A549 (cell line): ENCODE results near the gene GDA. TPM values are rescaled to one million over a fixed set of nuclear protein-coding genes. Genes with fewer than 3 reads are reported as not detected.
A peak's percentile ranks its signal among the peaks of the same experiment; 100 is the strongest.

ENCODE experiments used
- ATAC-seq, 2 experiments: fragments of 200-7000 bp in 1 of 2; fragments of >200 bp in 1 of 2; cut with Nextera tagmentation in 1 of 2; cut with Tn5 transposase in 1 of 2; 3 replicates each; pipeline versions ENCODE4 v1.8.0 to v1.9.1; 2018 to 2020; ENCODE audit warnings: mild to moderate bottlenecking in 1 of 2, moderate library complexity in 1 of 2
- CTCF ChIA-PET: fragments of 300-600 bp; sonication (Branson Sonifier 250); formaldehyde crosslinking; extraction: SDS; loops from one replicate; lab custom pipeline; 2021; ENCODE audit warnings: antibody characterized with exemption, inconsistent platforms; lab: Yijun Ruan, JAX
- POLR2A ChIA-PET: fragments of 350-600 bp; formaldehyde crosslinking; extraction: SDS; loops from one replicate; lab custom pipeline; 2021; ENCODE audit warnings: antibody characterized with exemption, inconsistent platforms; lab: Yijun Ruan, JAX
- DNase-seq, 2 experiments: peaks; one replicate each; pipeline versions ENCODE4 v3.0.0 to v3.0.0-alpha.2; 2011 to 2016; ENCODE audit warnings: low read depth in 1 of 2, low spot score in 1 of 2
- FAIRE-seq: peaks from 2 replicates; lab custom pipeline; 2011; peaks lifted over from hg19 to GRCh38; lab: Jason Lieb, UNC
- H3K27ac ChIP-seq, 2 experiments: fragments of >200 bp; sonication (Bioruptor Twin); formaldehyde crosslinking; 3 replicates each; pipeline ENCODE4 v1.5.1; 2016 to 2017
- H3K4me1 ChIP-seq: fragments of >200 bp; sonication (Bioruptor Twin); formaldehyde crosslinking; 3 replicates; pipeline ENCODE4 v1.6.1; 2016
- H3K4me2 ChIP-seq: fragments of >200 bp; sonication (Bioruptor Twin); formaldehyde crosslinking; 3 replicates; pipeline ENCODE4 v1.6.1; 2016
- H3K4me3 ChIP-seq: fragments of >200 bp; sonication (Bioruptor Twin); formaldehyde crosslinking; 3 replicates; pipeline ENCODE4 v1.5.1; 2016
- H3K9me3 ChIP-seq: fragments of >200 bp; sonication (Bioruptor Twin); formaldehyde crosslinking; 3 replicates; pipeline ENCODE4 v1.6.1; 2016
- ATOH8 ChIP-seq: fragments of 250-450 bp; sonication (Bioruptor Pico); IDR thresholded peaks from 2 replicates; pipeline ENCODE4 v1.5.0; 2020; ENCODE audit warnings: low read depth, mild to moderate bottlenecking, moderate library complexity
- BCL3 ChIP-seq: fragments of >200 bp; sonication (Bioruptor Twin); formaldehyde crosslinking; IDR thresholded peaks from 3 replicates; pipeline ENCODE4 v1.6.1; 2016
- CBX2 ChIP-seq: fragments of 200-600 bp; sonication (generic); IDR thresholded peaks from 2 replicates; pipeline ENCODE4 v1.6.1; 2016; ENCODE audit warnings: low read depth, mild to moderate bottlenecking, borderline replicate concordance
- CBX8 ChIP-seq: fragments of 200-600 bp; sonication (generic); IDR thresholded peaks from 2 replicates; pipeline ENCODE4 v1.6.1; 2016
- CHD2 ChIP-seq: fragments of 150-350 bp; IDR thresholded peaks from 2 replicates; pipeline ENCODE4 v1.6.1; 2014; ENCODE audit warnings: low read length; ENCODE audit not compliant: partially characterized antibody
- CHD4 ChIP-seq: fragments of 200-600 bp; sonication (generic); IDR thresholded peaks from 2 replicates; pipeline ENCODE4 v1.6.1; 2016; ENCODE audit warnings: antibody characterized with exemption, mild to moderate bottlenecking, borderline replicate concordance
- CTCF ChIP-seq: fragments of >200 bp; sonication (Bioruptor Twin); formaldehyde crosslinking; IDR thresholded peaks from 3 replicates; pipeline ENCODE4 v1.5.1; 2016
- E2F6 ChIP-seq: IDR thresholded peaks from 2 replicates; pipeline ENCODE4 v1.6.1; 2012; ENCODE audit warnings: low read depth, borderline replicate concordance
- EHF ChIP-seq: fragments of 250-450 bp; sonication (Bioruptor Pico); IDR thresholded peaks from 2 replicates; pipeline ENCODE4 v1.5.0; 2020; ENCODE audit warnings: mild to moderate bottlenecking
- FOSL2 ChIP-seq, 2 experiments: fragments of 450-650 bp in 1 of 2; fragments of >200 bp in 1 of 2; sonication (Bioruptor Twin) in 1 of 2; formaldehyde crosslinking; IDR thresholded peaks; 2 replicates each; pipeline versions ENCODE4 v1.5.0 to v1.6.1; 2016 to 2020; ENCODE audit warnings: mild to moderate bottlenecking in 1 of 2, moderate library complexity in 1 of 2
- FOXS1 ChIP-seq: fragments of 250-450 bp; sonication (Bioruptor Pico); IDR thresholded peaks from 2 replicates; pipeline ENCODE4 v1.5.0; 2020; ENCODE audit warnings: mild to moderate bottlenecking, moderate library complexity
- HDAC2 ChIP-seq: fragments of 200-600 bp; sonication (generic); IDR thresholded peaks from 2 replicates; pipeline ENCODE4 v1.6.1; 2016
- HES2 ChIP-seq: fragments of >200 bp; sonication (Bioruptor Twin); formaldehyde crosslinking; IDR thresholded peaks from 2 replicates; pipeline ENCODE4 v1.6.1; 2016
- HMGXB4 ChIP-seq: fragments of 250-450 bp; sonication (Bioruptor Pico); IDR thresholded peaks from 2 replicates; pipeline ENCODE4 v1.5.0; 2021; ENCODE audit warnings: mild to moderate bottlenecking, moderate library complexity, borderline replicate concordance
- HOXB5 ChIP-seq: fragments of 250-450 bp; sonication (Bioruptor Pico); IDR thresholded peaks from 2 replicates; pipeline ENCODE4 v1.5.0; 2020; ENCODE audit warnings: mild to moderate bottlenecking, moderate library complexity
- JUN ChIP-seq, 2 experiments: fragments of >200 bp; sonication (Bioruptor Twin); formaldehyde crosslinking; IDR thresholded peaks; 2 replicates in 1 of 2; 3 replicates in 1 of 2; pipeline ENCODE4 v1.6.1; 2016 to 2017
- KDM1A ChIP-seq: fragments of 200-600 bp; sonication (generic); IDR thresholded peaks from 2 replicates; pipeline ENCODE4 v1.6.1; 2016; ENCODE audit warnings: low read depth, mild to moderate bottlenecking
- MAFK ChIP-seq: fragments of 450-650 bp; IDR thresholded peaks from 2 replicates; pipeline ENCODE4 v1.6.1; 2014; ENCODE audit not compliant: partially characterized antibody
- MAX ChIP-seq: IDR thresholded peaks from 2 replicates; pipeline ENCODE4 v1.6.1; 2012
- MAZ ChIP-seq: fragments of 150-350 bp; IDR thresholded peaks from 2 replicates; pipeline ENCODE4 v1.6.1; 2014; ENCODE audit warnings: antibody characterized with exemption, low read depth, low read length, borderline replicate concordance
- MYC ChIP-seq: IDR thresholded peaks from 2 replicates; pipeline ENCODE4 v1.6.1; 2012; ENCODE audit warnings: mild to moderate bottlenecking, inconsistent platforms, low read length, improper control_type of control experiment, borderline replicate concordance
- NFE2L2 ChIP-seq: fragments of 150-350 bp; conservative IDR thresholded peaks from 2 replicates; pipeline ENCODE4 v1.6.1; 2014; ENCODE audit warnings: low read length
- NR3C1 ChIP-seq: fragments of >200 bp; sonication (Bioruptor Twin); formaldehyde crosslinking; IDR thresholded peaks from 3 replicates; pipeline ENCODE4 v1.6.1; 2017
- PBX3 ChIP-seq: IDR thresholded peaks from 2 replicates; pipeline ENCODE4 v1.6.1; 2012
- ZFP36 ChIP-seq: fragments of 450-650 bp; IDR thresholded peaks from 2 replicates; pipeline ENCODE4 v1.6.1; 2014; ENCODE audit warnings: borderline replicate concordance; ENCODE audit not compliant: partially characterized antibody
- ZNF302 ChIP-seq: fragments of 250-450 bp; sonication (Bioruptor Pico); IDR thresholded peaks from 2 replicates; pipeline ENCODE4 v1.9.0; 2021; ENCODE audit warnings: inconsistent platforms, mild to moderate bottlenecking, moderate library complexity
- WGBS: methylation state at CpG from one replicate; pipeline ENCODE4 v1.1.6; 2017; ENCODE audit errors: missing lambda C conversion rate; 5-methylcytosine and 5-hydroxymethylcytosine counted together
- polyA plus RNA-seq, 4 experiments: library from polyadenylated mRNA; depleted of rRNA in 3 of 4; stranded (reverse); fragments of >200 nt; fragmentation: RNase III in 1 of 4; extraction: RNeasy Plus Mini Kit Qiagen cat#74134 plus additional on column Dnase treatment in 1 of 4; gene quantifications; 2 replicates in 3 of 4; 3 replicates in 1 of 4; pipeline ENCODE4 v1.2.3, GENCODE V29; 2011 to 2017

The GDA gene
- polyA plus RNA-seq, 2 of the 4 experiments (the other 2 are of a cell fraction) = 0.23 to 1.2 TPM

GRCh38 chr9:72119853-72120252 lies 29.4 kb upstream of the GDA start:
- no peaks in the 10 kb centered on the region for H3K4me1 ChIP-seq
- DNase-seq (no peak), FAIRE-seq (no peak), ATAC-seq (no peak)
- POLR2A ChIA-PET = no interaction called here
- no peaks in the 10 kb centered on the region for H3K9me3 ChIP-seq
- CTCF ChIA-PET = interaction anchor here (0.7 kb wide), 1 partner anchor 81 kb away, joined by 3 read pairs; no protein-coding TSS in a partner anchor
- H3K27ac ChIP-seq = no peak overlapping the region
- no peak overlapping the region for H3K4me2 ChIP-seq
- H3K4me3 ChIP-seq = no peak overlapping the region
- WGBS = 52% methylated on average over 2 of the region's 2 CpGs
- TF ChIP-seq FOXS1 (CRISPR knock-in tag) (no peak), NFE2L2 (no peak), BCL3 (no peak), EHF (no peak), PBX3 (no peak), CTCF (no peak), ATOH8 (CRISPR knock-in tag) (no peak), MAFK (no peak), CBX8 (no peak), MAZ (no peak), E2F6 (no peak), CHD2 (no peak), JUN (IDR thresholded peaks at IDR 0.05) (no peak), ZNF302 (CRISPR knock-in tag) (no peak), CHD4 (no peak), MAX (no peak), FOSL2 (IDR thresholded peaks at IDR 0.05) (no peak), FOSL2 (CRISPR knock-in tag; IDR thresholded peaks at IDR 0.05) (no peak), NR3C1 (no peak)

- Histone ChIP-seq H3K9me3 (no peaks in the 10 kb centered on the region), H3K4me3 (no peak overlapping the region), H3K4me1 (no peaks in the 10 kb centered on the region), H3K27ac (no peak overlapping the region), H3K4me2 (no peak overlapping the region)
- TF ChIP-seq HDAC2 = no peak
- TF ChIP-seq CBX2 = no peak
- no peak for TF ChIP-seq HMGXB4
- TF ChIP-seq FOSL2 (IDR thresholded peaks at IDR 0.05) = no peak
- no peak for TF ChIP-seq FOSL2 (CRISPR knock-in tag; IDR thresholded peaks at IDR 0.05)
- no peak for TF ChIP-seq MYC
- no peak for TF ChIP-seq HES2
- no peak for TF ChIP-seq HOXB5 (CRISPR knock-in tag)
- no peak for TF ChIP-seq KDM1A
- no peak for TF ChIP-seq ZFP36
- DNase-seq (no peak), ATAC-seq (no peak), FAIRE-seq (peak; percentile 32)
- WGBS = 64% methylated on average over 2 of the region's 2 CpGs
- ChIA-PET POLR2A (no interaction called here), CTCF (no interaction called here)
These were observed 24.3 kb upstream of the GDA start for GRCh38 chr9:72124947-72125346.
